HepG2 (cell line): ENCODE data around the gene POMT1. TPM values are rescaled to one million over a fixed set of nuclear protein-coding genes. Genes with fewer than 3 reads are reported as not detected.
A peak's percentile ranks its signal among the peaks of the same experiment; 100 is the strongest.

ENCODE experiments used
- BCLAF1 ChIP-seq: fragments of 450-650 bp; IDR thresholded peaks from 2 replicates; pipeline ENCODE4 v1.6.1; 2017; ENCODE audit warnings: mild to moderate bottlenecking
- SALL2 ChIP-seq: sonication (generic); formaldehyde crosslinking; IDR thresholded peaks from 2 replicates; pipeline ENCODE4 v1.8.1; 2023; ENCODE audit warnings: mild to moderate bottlenecking, missing genetic modification reagents, inconsistent platforms
- SMYD3 ChIP-seq: sonication (generic); formaldehyde crosslinking; IDR thresholded peaks from 2 replicates; pipeline ENCODE4 v1.8.1; 2023; ENCODE audit warnings: mild to moderate bottlenecking, missing genetic modification reagents
- SOX5 ChIP-seq: IDR thresholded peaks from 2 replicates; pipeline ENCODE4 v1.6.1; 2016; ENCODE audit warnings: borderline replicate concordance
- SRSF1 ChIP-seq: fragments of 200-400 bp; formaldehyde crosslinking; optimal IDR thresholded peaks from 2 replicates; pipeline ENCODE3; 2017; ENCODE audit warnings: mild to moderate bottlenecking, low read depth, low read length, moderate library complexity
- SRSF4 ChIP-seq: fragments of 200-400 bp; formaldehyde crosslinking; IDR thresholded peaks from one replicate; pipeline ENCODE4 v1.6.1; 2018; ENCODE audit warnings: mild to moderate bottlenecking, low read depth, low read length, moderate library complexity; ENCODE audit not compliant: poor library complexity, severe bottlenecking
- SYNCRIP ChIP-seq: fragments of 200-400 bp; formaldehyde crosslinking; IDR thresholded peaks from 2 replicates; pipeline ENCODE4 v1.6.1; 2018; ENCODE audit warnings: mild to moderate bottlenecking, low read depth, low read length; ENCODE audit not compliant: insufficient read depth
- TOPORS ChIP-seq: sonication (generic); formaldehyde crosslinking; IDR thresholded peaks from 2 replicates; pipeline ENCODE4 v1.8.0; 2023; ENCODE audit warnings: mild to moderate bottlenecking, missing genetic modification reagents
- ZNF510 ChIP-seq: sonication (generic); formaldehyde crosslinking; IDR thresholded peaks from 2 replicates; pipeline ENCODE4 v1.4.0; 2020; ENCODE audit warnings: low read depth, mild to moderate bottlenecking, missing genetic modification reagents
- ZNF83 ChIP-seq: sonication (generic); formaldehyde crosslinking; IDR thresholded peaks from 2 replicates; pipeline ENCODE4 v1.4.0; 2020; ENCODE audit warnings: missing genetic modification reagents, mild to moderate bottlenecking, borderline replicate concordance
- polyA plus RNA-seq, 8 experiments: library from polyadenylated mRNA; depleted of rRNA in 3 of 8; stranded (reverse) in 7 of 8; unstranded in 1 of 8; fragments of >200 nt; fragmentation: Illumina TruSeq in 4 of 8; extraction: Trizol in 4 of 8; gene quantifications; 2 replicates each; pipeline versions ENCODE4 v1.2.1 to v1.2.3, GENCODE V29; 2011 to 2016; ENCODE audit warnings: low read depth in 4 of 8, missing spikeins in 1 of 8, mixed read lengths in 1 of 8; ENCODE audit not compliant: insufficient read depth in 1 of 8
- total RNA-seq, 5 experiments: library from RNA; depleted of rRNA; stranded (reverse); fragments of >200 nt; fragmentation: Illumina TruSeq; extraction: Trizol; gene quantifications; 2 replicates each; pipeline ENCODE4 v1.2.3, GENCODE V29; 2016; ENCODE audit warnings: low read depth in 1 of 5
- TF ChIP-seq, protein P1 (sequence below): sonication (generic); formaldehyde crosslinking; IDR thresholded peaks from 2 replicates; pipeline ENCODE4 v1.4.0; 2020; ENCODE audit warnings: missing genetic modification reagents
- TF ChIP-seq, protein P2 (sequence below): sonication (generic); formaldehyde crosslinking; IDR thresholded peaks from 2 replicates; pipeline ENCODE4 v1.4.0; 2020; ENCODE audit warnings: missing genetic modification reagents
- TF ChIP-seq, protein P3 (sequence below): sonication (generic); formaldehyde crosslinking; IDR thresholded peaks from 2 replicates; pipeline ENCODE4; 2020; ENCODE audit warnings: missing genetic modification reagents, mild to moderate bottlenecking, borderline replicate concordance
- TF ChIP-seq, protein P4 (sequence below): sonication (generic); formaldehyde crosslinking; IDR thresholded peaks from 2 replicates; pipeline ENCODE4 v1.4.0; 2020; ENCODE audit warnings: missing genetic modification reagents; ENCODE audit errors: not compliant biosample characterization

The POMT1 gene
- total and polyA plus RNA-seq, 2 of the 13 experiments (the other 11 are each of a cell fraction or from before 2014, with no cell fraction given), result 21.6 to 22.7 TPM

GRCh38 chr9:131502781-131503625 lies at the start of gene POMT1 (continued):
- TF ChIP-seq, protein P1, sequence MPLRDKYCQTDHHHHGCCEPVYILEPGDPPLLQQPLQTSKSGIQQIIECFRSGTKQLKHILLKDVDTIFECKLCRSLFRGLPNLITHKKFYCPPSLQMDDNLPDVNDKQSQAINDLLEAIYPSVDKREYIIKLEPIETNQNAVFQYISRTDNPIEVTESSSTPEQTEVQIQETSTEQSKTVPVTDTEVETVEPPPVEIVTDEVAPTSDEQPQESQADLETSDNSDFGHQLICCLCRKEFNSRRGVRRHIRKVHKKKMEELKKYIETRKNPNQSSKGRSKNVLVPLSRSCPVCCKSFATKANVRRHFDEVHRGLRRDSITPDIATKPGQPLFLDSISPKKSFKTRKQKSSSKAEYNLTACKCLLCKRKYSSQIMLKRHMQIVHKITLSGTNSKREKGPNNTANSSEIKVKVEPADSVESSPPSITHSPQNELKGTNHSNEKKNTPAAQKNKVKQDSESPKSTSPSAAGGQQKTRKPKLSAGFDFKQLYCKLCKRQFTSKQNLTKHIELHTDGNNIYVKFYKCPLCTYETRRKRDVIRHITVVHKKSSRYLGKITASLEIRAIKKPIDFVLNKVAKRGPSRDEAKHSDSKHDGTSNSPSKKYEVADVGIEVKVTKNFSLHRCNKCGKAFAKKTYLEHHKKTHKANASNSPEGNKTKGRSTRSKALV, result peak; percentile 44
- TF ChIP-seq ZNF510 (CRISPR knock-in tag) (no peak), SRSF4 (no peak), TOPORS (CRISPR knock-in tag) (no peak; the same call in 1 of the 2 replicates), ZNF83 (0 out of 2 replicates have a peak, but pooled peaks have one; percentile 64), SRSF1 (no peak), BCLAF1 (no peak), SMYD3 (no peak), SOX5 (peak; percentile 40; the same call in 1 of the 2 replicates), SYNCRIP (no peak), SALL2 (CRISPR knock-in tag) (peak; percentile 82)
- TF ChIP-seq, protein P2, sequence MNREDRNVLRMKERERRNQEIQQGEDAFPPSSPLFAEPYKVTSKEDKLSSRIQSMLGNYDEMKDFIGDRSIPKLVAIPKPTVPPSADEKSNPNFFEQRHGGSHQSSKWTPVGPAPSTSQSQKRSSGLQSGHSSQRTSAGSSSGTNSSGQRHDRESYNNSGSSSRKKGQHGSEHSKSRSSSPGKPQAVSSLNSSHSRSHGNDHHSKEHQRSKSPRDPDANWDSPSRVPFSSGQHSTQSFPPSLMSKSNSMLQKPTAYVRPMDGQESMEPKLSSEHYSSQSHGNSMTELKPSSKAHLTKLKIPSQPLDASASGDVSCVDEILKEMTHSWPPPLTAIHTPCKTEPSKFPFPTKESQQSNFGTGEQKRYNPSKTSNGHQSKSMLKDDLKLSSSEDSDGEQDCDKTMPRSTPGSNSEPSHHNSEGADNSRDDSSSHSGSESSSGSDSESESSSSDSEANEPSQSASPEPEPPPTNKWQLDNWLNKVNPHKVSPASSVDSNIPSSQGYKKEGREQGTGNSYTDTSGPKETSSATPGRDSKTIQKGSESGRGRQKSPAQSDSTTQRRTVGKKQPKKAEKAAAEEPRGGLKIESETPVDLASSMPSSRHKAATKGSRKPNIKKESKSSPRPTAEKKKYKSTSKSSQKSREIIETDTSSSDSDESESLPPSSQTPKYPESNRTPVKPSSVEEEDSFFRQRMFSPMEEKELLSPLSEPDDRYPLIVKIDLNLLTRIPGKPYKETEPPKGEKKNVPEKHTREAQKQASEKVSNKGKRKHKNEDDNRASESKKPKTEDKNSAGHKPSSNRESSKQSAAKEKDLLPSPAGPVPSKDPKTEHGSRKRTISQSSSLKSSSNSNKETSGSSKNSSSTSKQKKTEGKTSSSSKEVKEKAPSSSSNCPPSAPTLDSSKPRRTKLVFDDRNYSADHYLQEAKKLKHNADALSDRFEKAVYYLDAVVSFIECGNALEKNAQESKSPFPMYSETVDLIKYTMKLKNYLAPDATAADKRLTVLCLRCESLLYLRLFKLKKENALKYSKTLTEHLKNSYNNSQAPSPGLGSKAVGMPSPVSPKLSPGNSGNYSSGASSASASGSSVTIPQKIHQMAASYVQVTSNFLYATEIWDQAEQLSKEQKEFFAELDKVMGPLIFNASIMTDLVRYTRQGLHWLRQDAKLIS, result no peak
- TF ChIP-seq, protein P3, sequence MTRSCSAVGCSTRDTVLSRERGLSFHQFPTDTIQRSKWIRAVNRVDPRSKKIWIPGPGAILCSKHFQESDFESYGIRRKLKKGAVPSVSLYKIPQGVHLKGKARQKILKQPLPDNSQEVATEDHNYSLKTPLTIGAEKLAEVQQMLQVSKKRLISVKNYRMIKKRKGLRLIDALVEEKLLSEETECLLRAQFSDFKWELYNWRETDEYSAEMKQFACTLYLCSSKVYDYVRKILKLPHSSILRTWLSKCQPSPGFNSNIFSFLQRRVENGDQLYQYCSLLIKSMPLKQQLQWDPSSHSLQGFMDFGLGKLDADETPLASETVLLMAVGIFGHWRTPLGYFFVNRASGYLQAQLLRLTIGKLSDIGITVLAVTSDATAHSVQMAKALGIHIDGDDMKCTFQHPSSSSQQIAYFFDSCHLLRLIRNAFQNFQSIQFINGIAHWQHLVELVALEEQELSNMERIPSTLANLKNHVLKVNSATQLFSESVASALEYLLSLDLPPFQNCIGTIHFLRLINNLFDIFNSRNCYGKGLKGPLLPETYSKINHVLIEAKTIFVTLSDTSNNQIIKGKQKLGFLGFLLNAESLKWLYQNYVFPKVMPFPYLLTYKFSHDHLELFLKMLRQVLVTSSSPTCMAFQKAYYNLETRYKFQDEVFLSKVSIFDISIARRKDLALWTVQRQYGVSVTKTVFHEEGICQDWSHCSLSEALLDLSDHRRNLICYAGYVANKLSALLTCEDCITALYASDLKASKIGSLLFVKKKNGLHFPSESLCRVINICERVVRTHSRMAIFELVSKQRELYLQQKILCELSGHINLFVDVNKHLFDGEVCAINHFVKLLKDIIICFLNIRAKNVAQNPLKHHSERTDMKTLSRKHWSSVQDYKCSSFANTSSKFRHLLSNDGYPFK, result peak; percentile 80
- TF ChIP-seq, protein P4, sequence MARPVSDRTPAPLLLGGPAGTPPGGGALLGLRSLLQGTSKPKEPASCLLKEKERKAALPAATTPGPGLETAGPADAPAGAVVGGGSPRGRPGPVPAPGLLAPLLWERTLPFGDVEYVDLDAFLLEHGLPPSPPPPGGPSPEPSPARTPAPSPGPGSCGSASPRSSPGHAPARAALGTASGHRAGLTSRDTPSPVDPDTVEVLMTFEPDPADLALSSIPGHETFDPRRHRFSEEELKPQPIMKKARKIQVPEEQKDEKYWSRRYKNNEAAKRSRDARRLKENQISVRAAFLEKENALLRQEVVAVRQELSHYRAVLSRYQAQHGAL (CRISPR knock-in tag), result peak; percentile 70
